Measurements from ENCODE around the gene TUBB6.

- TF ChIP-seq NRF1 (conservative IDR thresholded peaks at IDR 0.05; ENCODE audit: low read depth, low read length), result no peak
- TF ChIP-seq CHD1 (IDR thresholded peaks at IDR 0.05; ENCODE audit: low read depth, low read length), result no peak
- TF ChIP-seq USF2 (IDR thresholded peaks at IDR 0.05; ENCODE audit: borderline replicate concordance, low read depth, low read length), result no peak
- TF ChIP-seq CTCF (IDR thresholded peaks at IDR 0.05 in 2 of 3, conservative IDR thresholded peaks at IDR 0.05 in 1 of 3; ENCODE audit: control insufficient read depth in 2 of 3, extremely low read depth in 1 of 3, insufficient read depth in 1 of 3, low read depth in 3 of 3, low read length in 3 of 3), result no peak
- no peak for TF ChIP-seq EZH2 (IDR thresholded peaks at IDR 0.05; ENCODE audit: borderline replicate concordance, control insufficient read depth, low read depth, low read length)
- no peak for TF ChIP-seq MYC (IDR thresholded peaks at IDR 0.05; ENCODE audit: insufficient read depth, insufficient read length, insufficient replicate concordance, low read length, severe bottlenecking)
- TF ChIP-seq TCF3 (IDR thresholded peaks at IDR 0.05; ENCODE audit: borderline replicate concordance, insufficient read depth, low read depth, low read length), result no peak
- TF ChIP-seq POLR2AphosphoS2 (IDR thresholded peaks at IDR 0.05; ENCODE audit: low read depth, low read length), result no peak
- no peak for TF ChIP-seq ZBTB40 (IDR thresholded peaks at IDR 0.05; ENCODE audit: borderline replicate concordance)
Measured at GRCh38 chr18:12340945-12341660, 33.1 kb downstream of the TUBB6 start.
